WERI-Rb-1 (cell line): Measurements from ENCODE around the gene SLC38A1.

Experiments used
- DNase-seq: peaks from one replicate; pipeline ENCODE4 v3.0.0-alpha.2; 2020
- H3K27ac ChIP-seq: fragments of 250-450 bp; sonication (Bioruptor Pico); 2 replicates; pipeline ENCODE4 v1.5.1; 2020; ENCODE audit warnings: mild to moderate bottlenecking, moderate library complexity
- H3K27me3 ChIP-seq: fragments of 250-450 bp; sonication (Bioruptor Pico); 2 replicates; pipeline ENCODE4 v1.5.1; 2021; ENCODE audit warnings: mild to moderate bottlenecking, low read depth, moderate library complexity; ENCODE audit not compliant: insufficient read depth, severe bottlenecking
- H3K36me3 ChIP-seq: fragments of 250-450 bp; sonication (Bioruptor Pico); 2 replicates; pipeline ENCODE4 v1.5.1; 2020; ENCODE audit warnings: mild to moderate bottlenecking, moderate library complexity
- H3K4me3 ChIP-seq: 2 replicates; pipeline ENCODE4 v1.5.1; 2011; ENCODE audit warnings: low read depth, mild to moderate bottlenecking, control low read depth, low read length
- H3K9me3 ChIP-seq: fragments of 250-450 bp; sonication (Bioruptor Pico); 2 replicates; pipeline ENCODE4 v1.5.1; 2021; ENCODE audit warnings: mild to moderate bottlenecking, moderate library complexity; ENCODE audit not compliant: severe bottlenecking
- TF ChIP-seq, protein P1 (sequence below): IDR thresholded peaks from 2 replicates; pipeline ENCODE4 v1.5.1; 2011; ENCODE audit warnings: low read depth, mild to moderate bottlenecking, control low read depth, inconsistent platforms, low read length

SLC38A1 gene

DNA sequence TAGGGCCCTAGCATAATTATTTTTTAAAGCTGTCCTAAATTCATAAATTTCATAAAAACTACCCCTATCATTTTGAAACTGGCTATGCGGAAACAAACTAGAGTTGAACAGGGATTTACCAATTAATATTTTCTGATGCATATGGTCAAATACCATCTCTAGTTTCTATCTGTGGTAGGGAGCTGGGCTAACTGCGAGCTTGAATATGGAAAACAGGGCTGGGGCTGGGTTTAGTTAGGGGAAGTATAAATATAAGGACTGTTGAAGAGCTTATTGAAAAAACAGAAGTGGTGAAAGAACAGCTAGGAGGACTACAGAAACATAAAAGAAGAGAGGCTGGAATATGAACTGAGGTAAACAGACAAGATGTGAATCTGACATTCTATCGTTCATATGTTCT, 91.8 kb downstream of the SLC38A1 start:
- DNase-seq = no peak
- Histone ChIP-seq H3K9me3 (no peaks in the 10 kb centered on the region), H3K36me3 (no peaks in the 10 kb centered on the region), H3K27me3 (no peaks in the 10 kb centered on the region), H3K27ac (no peak overlapping the region), H3K4me3 (no peak overlapping the region)
- TF ChIP-seq, protein P1, sequence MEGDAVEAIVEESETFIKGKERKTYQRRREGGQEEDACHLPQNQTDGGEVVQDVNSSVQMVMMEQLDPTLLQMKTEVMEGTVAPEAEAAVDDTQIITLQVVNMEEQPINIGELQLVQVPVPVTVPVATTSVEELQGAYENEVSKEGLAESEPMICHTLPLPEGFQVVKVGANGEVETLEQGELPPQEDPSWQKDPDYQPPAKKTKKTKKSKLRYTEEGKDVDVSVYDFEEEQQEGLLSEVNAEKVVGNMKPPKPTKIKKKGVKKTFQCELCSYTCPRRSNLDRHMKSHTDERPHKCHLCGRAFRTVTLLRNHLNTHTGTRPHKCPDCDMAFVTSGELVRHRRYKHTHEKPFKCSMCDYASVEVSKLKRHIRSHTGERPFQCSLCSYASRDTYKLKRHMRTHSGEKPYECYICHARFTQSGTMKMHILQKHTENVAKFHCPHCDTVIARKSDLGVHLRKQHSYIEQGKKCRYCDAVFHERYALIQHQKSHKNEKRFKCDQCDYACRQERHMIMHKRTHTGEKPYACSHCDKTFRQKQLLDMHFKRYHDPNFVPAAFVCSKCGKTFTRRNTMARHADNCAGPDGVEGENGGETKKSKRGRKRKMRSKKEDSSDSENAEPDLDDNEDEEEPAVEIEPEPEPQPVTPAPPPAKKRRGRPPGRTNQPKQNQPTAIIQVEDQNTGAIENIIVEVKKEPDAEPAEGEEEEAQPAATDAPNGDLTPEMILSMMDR = no peak

GRCh38 chr12:46174919-46175318, 93.9 kb downstream of the SLC38A1 start:
- H3K4me3 ChIP-seq = no peak overlapping the region
- DNase-seq = no peak
- H3K9me3 ChIP-seq = no peaks in the 10 kb centered on the region
- H3K27me3 ChIP-seq = no peaks in the 10 kb centered on the region
- no peak overlapping the region for H3K27ac ChIP-seq
- no peaks in the 10 kb centered on the region for H3K36me3 ChIP-seq
- TF ChIP-seq, protein P1 = no peak

DNA sequence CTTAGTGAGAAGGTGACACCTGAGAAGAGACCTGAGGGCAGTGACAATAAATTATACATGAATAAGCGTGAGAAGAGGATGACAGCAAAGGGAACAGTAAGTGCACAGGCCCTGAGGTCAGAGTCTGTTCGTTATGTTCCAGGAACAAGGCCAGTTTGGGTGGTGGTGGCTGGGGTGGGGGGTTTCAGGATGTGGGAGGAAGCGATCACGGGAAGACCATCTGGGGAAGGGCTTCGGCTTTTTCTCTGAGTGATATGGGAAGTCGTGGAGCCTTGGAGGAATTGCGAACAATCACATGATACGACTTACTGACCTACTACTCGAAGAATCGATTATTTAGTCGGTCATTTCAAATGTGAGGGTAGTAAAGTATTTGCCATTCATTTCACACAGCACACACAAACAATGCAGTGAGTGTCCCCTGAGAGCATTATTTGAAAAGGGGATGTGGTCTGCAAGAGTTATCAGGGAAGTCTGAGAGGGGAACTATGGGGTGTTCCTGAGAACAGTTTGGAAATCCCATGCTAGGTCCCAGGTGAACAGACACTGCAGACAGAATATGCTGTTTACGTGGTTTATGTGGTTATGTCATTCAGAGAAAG, 94.7 kb downstream of the SLC38A1 start:
- no peak overlapping the region for H3K27ac ChIP-seq
- no peaks in the 10 kb centered on the region for H3K9me3 ChIP-seq

GRCh38 chr12:46168426-46168825, 100.4 kb downstream of the SLC38A1 start:
- H3K36me3 ChIP-seq = no peaks in the 10 kb centered on the region
- no peaks in the 10 kb centered on the region for H3K27me3 ChIP-seq
- no peak for DNase-seq
- no peak overlapping the region for H3K4me3 ChIP-seq
- TF ChIP-seq, protein P1 = no peak
- H3K9me3 ChIP-seq = no peaks in the 10 kb centered on the region
- no peak overlapping the region for H3K27ac ChIP-seq

More for the DNA sequence above, 94.7 kb downstream of the SLC38A1 start:
- no peak for DNase-seq
- no peaks in the 10 kb centered on the region for H3K27me3 ChIP-seq
- TF ChIP-seq, protein P1 = no peak
- H3K36me3 ChIP-seq = no peaks in the 10 kb centered on the region
- H3K4me3 ChIP-seq = no peak overlapping the region

- TF ChIP-seq, protein P1 = no peak
- Histone ChIP-seq H3K27ac (no peak overlapping the region), H3K36me3 (no peaks in the 10 kb centered on the region), H3K9me3 (no peaks in the 10 kb centered on the region), H3K27me3 (no peaks in the 10 kb centered on the region), H3K4me3 (no peak overlapping the region)
- DNase-seq = no peak
Observed at GRCh38 chr12:46167412-46167811, 101.4 kb downstream of the SLC38A1 start.

GRCh38 chr12:46165191-46165590, 103.7 kb downstream of the SLC38A1 start:
- no peak overlapping the region for H3K27ac ChIP-seq
- TF ChIP-seq, protein P1 = no peak
- no peak overlapping the region for H3K4me3 ChIP-seq
- H3K36me3 ChIP-seq = no peaks in the 10 kb centered on the region
- DNase-seq = no peak
- H3K27me3 ChIP-seq = no peaks in the 10 kb centered on the region
- no peaks in the 10 kb centered on the region for H3K9me3 ChIP-seq
